ENCODE data around the gene SORBS1. TPM values are rescaled to one million over a fixed set of nuclear protein-coding genes. Genes with fewer than 3 reads are reported as not detected.

The SORBS1 gene
- polyA plus RNA-seq, 3 donors from 2014 or later: 0.33 to 1.8 (median 0.82) TPM

DNA sequence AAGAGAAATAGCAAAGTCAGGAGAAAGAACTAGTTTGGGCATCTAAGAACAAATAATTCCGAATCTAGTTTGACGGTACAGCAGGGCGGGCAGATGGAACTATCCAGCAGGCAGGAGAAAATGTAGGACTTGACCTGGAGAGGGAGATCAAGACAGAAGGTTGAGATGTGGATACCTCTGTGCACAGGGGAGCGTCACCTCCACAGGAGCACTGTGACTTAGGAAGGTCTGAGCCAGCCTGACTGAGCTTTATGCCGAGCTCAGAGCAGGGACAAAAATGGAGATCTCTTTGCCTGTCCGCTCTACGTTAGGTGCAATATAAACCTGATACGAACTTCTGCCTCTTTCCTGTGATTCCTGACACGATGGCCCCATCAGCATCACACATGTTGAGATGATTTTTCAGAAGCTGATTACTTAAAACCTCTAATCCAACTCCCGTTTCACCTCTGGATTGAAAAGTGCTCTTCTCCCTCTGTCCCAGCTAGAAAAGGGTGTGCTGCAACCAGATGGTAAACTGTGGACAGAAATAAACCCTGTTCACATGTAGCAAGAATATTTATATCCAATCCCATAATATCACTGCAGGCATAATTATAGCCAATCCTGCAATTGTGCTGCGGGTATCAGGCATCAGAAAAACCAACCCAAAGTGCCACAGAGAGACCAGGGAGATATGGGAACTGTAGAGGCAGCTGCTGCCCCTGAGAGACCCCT, 13.6 kb upstream of the SORBS1 start:
- peaks cover 2 to 10% (median 6%) of the 10 kb centered on the region in 3 donors for H3K27me3 Mint-ChIP-seq (ENCODE audit: low read depth in 3 of 3)
- H3K27ac Mint-ChIP-seq: no peak overlapping the region
- no peak for DNase-seq
- H3K4me3 Mint-ChIP-seq: no peak overlapping the region
- no peaks in the 10 kb centered on the region for H3K36me3 Mint-ChIP-seq
- no peaks in the 10 kb centered on the region for H3K4me1 Mint-ChIP-seq
- no peaks in the 10 kb centered on the region for H3K9me3 Mint-ChIP-seq

DNA sequence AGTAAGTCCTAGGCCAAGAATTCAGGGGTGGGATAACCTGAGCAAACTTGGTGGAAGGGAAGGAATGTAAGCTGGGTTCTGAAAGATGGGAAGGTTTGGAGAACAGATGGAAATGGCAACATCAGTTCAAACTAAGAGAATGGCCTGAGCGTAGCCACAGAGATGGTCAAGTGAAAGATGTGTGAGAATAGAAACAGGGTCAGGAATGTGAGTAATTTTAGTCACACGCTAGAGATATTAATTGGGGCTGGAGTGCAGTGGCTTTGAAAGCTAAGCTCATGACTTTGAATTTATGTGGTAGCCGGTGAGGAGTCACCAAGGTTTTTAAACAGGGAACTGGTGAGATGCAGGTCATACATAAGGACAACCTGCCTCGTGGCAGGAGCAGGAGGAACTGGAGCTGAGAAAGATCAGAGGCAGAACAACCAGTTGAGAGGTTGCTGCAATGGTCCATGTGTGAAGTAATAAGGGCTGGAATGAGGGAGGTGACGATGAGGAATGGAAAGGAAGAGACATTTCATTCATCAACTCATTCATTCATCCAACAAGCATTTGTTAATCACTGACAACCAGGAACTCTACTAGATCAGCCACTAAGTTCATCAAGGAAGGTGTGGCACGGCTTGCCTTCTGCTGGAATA, 12.9 kb upstream of the SORBS1 start:
- Mint-ChIP-seq H3K4me1 (no peaks in the 10 kb centered on the region), H3K27ac (no peak overlapping the region), H3K4me3 (no peak overlapping the region)

DNA sequence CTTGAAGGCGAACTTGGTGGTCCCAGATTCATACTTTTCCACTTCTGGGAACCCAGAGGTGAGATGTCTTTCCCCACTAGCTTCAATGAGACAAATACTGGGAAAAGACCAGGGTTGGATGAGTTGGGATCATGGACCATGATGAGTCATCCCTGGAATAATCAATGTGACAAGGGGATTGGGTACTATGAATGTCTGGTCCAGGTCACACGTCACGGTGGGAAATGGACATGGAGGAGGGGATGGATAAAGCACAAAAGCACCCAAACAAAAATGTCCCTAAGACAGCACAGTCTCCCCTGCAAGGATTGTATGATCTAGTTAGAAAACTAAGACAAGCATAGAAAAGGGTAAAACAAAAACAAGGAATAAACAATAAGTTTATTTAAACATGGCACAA, 12.4 kb upstream of the SORBS1 start:
- Mint-ChIP-seq H3K27ac (no peak overlapping the region), H3K36me3 (no peaks in the 10 kb centered on the region), H3K9me3 (no peaks in the 10 kb centered on the region), H3K4me3 (no peak overlapping the region), H3K4me1 (no peaks in the 10 kb centered on the region), H3K27me3 (ENCODE audit: low read depth in 3 of 3) (peaks cover 2 to 10% (median 3%) of the 10 kb centered on the region in 3 donors)
- DNase-seq: no peak

More for the DNA sequence above, 12.9 kb upstream of the SORBS1 start:
- Mint-ChIP-seq H3K27me3 (ENCODE audit: low read depth in 3 of 3) (peaks cover 2 to 10% (median 3%) of the 10 kb centered on the region in 3 donors), H3K36me3 (no peaks in the 10 kb centered on the region), H3K9me3 (no peaks in the 10 kb centered on the region)
- DNase-seq: no peak

DNA sequence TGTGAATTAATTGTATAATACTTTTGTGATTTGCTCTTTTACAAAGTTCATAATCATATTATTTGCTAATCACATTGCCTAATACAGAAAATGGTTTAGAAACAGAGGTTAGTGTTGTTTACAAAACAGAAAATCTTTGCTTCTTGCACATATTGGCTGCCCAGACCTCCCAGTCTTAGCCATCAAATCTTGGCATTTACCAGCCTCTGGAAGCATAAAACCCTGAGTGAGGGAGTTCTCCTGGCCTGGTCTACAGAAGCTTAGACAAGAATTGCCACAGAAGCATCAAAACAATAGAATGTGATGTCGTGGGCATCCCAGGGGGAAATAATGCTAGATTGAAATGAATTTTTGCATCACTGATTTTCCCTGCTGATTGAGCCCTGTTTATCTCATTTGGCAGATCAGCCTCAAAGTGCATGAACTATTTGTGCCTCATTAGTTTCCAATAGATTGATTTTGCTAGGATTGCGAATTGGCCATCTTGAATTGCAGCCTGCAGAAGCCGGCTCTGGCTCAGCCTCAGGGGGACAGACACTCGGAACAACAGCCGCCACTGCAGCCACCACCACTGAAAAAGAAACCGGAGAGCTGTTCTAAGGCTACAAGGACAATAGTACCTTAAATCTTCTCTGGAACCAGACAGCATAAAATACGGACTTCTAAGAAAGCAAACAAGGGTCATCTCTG, 11.1 kb upstream of the SORBS1 start:
- DNase-seq: no peak
- H3K36me3 Mint-ChIP-seq: no peaks in the 10 kb centered on the region
- H3K4me3 Mint-ChIP-seq: no peak overlapping the region
- H3K27ac Mint-ChIP-seq: no peak overlapping the region
- peaks cover 2 to 10% (median 3%) of the 10 kb centered on the region in 3 donors for H3K27me3 Mint-ChIP-seq (ENCODE audit: low read depth in 3 of 3)
- no peaks in the 10 kb centered on the region for H3K9me3 Mint-ChIP-seq
- no peaks in the 10 kb centered on the region for H3K4me1 Mint-ChIP-seq

DNA sequence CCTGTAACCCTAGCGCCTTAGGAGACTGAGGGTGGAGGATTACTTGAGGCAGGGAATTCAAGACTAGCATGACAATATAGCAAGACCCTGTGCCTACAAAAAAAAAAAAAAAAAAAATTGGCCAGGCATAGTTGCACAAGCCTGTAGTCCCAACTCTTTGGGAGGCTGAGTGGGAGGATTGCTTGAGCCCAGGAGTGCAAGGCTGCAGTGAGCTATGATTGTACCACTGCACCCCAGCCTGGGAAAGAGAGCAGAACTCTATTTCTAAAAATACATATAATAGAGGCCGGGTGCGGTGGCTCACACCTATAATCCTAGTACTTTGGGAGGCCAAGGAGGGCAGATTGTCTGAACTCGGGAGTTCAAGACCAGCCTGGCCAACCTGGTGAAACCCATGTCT, 10.2 kb upstream of the SORBS1 start:
- H3K4me1 Mint-ChIP-seq: no peaks in the 10 kb centered on the region
- no peaks in the 10 kb centered on the region for H3K36me3 Mint-ChIP-seq
- no peaks in the 10 kb centered on the region for H3K9me3 Mint-ChIP-seq
- DNase-seq: no peak
- H3K27me3 Mint-ChIP-seq (ENCODE audit: low read depth in 3 of 3): peaks cover 2 to 10% (median 3%) of the 10 kb centered on the region in 3 donors
- no peak overlapping the region for H3K27ac Mint-ChIP-seq
- H3K4me3 Mint-ChIP-seq: no peak overlapping the region

DNA sequence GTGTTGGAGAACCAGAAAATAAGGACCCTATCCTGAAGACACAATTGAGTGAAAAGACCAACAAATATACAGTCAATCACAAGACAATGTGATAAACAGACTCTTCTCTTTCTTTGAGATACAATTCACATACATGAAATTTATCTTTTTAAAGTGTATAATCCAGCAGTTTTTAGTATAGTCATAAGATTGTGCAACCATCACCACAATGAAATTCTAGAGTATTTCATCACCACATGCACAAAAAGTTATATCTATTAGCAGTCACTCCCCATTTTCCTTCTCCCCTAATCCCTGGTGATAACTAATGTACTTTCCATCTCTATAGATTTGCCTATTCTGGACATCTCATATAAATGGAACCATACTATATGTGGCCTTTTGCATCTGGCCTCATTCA, 8.2 kb upstream of the SORBS1 start:
- no peak overlapping the region for H3K27ac Mint-ChIP-seq
- no peaks in the 10 kb centered on the region for H3K36me3 Mint-ChIP-seq
- no peaks in the 10 kb centered on the region for H3K9me3 Mint-ChIP-seq
- H3K27me3 Mint-ChIP-seq (ENCODE audit: low read depth in 3 of 3): peaks cover 0 to 6% (median 3%) of the 10 kb centered on the region in 3 donors
- H3K4me1 Mint-ChIP-seq: no peaks in the 10 kb centered on the region
- DNase-seq: no peak
- H3K4me3 Mint-ChIP-seq: no peak overlapping the region

DNA sequence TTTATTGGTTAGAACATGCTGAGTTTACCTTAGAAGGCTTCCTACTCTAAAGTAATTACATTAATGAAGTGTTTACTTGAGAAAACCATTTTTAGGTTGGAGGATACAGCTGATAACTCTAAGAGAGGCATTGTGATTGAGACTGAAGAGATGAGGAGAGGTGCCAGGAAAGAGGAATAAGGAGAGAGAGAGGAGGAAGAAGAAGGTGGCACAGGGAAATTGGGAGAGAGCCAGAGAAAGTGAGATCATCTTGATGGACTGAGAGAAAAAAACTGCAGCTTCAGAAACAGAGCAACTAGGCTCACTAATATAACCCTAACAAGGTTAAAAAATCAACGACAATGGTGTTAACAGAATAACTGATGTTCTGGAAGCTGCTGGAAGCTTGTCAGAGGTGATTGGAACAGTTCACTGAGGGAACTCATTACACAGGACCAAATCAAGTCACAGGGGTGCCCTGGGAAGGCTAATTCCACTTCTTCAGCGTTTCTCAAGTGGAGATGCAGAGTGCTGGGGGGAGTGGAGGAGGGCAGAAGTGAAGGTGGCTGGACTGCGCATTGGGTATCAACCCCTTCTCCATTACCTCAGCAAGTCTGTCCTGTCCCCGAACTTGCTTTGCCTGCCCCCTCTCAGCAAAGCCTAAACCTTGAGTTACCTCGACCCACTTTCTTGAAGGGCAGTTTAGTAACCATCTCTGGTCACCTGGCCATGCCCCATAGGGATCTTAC, 6.9 kb upstream of the SORBS1 start:
- Mint-ChIP-seq H3K4me3 (no peak overlapping the region), H3K27ac (no peak overlapping the region), H3K36me3 (no peaks in the 10 kb centered on the region), H3K9me3 (no peaks in the 10 kb centered on the region), H3K4me1 (no peaks in the 10 kb centered on the region), H3K27me3 (ENCODE audit: low read depth in 3 of 3) (peaks cover 0 to 3% (median 2%) of the 10 kb centered on the region in 3 donors)
- no peak for DNase-seq

DNA sequence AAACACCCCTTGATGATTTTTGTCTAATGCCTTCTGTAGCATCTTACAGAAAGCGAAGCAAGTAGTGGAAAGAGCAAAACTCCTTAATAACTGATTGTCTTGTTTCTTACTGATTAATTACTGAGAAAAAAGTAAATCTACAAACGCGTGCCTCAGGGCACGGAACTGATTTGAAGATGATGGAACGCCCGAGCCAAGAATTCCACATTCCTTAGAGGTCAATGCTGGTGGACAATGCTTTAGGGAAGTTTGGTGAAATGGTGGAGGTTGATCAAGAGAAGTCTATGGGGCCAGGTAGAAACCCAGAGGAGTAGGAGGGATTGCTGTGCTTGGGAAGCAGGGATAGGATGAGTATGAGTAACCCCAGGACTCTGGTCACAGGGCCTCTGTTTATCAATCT, 5.0 kb upstream of the SORBS1 start:
- Mint-ChIP-seq H3K27ac (no peak overlapping the region), H3K4me1 (peaks cover 0 to 5% of the 10 kb centered on the region in 2 donors), H3K4me3 (no peak overlapping the region), H3K27me3 (ENCODE audit: low read depth in 3 of 3) (peaks cover 0 to 4% (median 0%) of the 10 kb centered on the region in 3 donors), H3K9me3 (no peaks in the 10 kb centered on the region), H3K36me3 (no peaks in the 10 kb centered on the region)
- DNase-seq: no peak

DNA sequence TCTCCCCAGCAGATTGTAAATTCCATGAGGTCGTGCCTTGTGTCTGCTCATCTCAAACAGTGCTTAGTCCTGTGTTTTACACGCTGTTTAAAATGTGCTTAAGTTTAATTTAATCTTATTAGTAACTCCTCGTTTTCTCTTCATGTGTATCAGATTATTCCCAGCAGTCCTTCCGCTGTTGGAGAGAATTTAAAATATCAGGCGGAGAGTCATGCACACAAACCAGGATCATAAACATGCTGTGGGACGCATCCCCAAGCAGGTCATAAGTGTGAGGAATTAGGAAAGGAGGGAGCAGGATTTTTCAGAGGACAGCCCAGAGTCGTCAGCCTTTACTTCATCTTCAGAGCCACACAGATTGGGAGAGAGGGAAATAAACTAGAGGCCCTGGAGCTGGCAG, 4.2 kb upstream of the SORBS1 start:
- Mint-ChIP-seq H3K36me3 (no peaks in the 10 kb centered on the region), H3K4me1 (peaks cover 6 to 9% of the 10 kb centered on the region in 2 donors), H3K9me3 (peaks cover 0 to 1% (median 0%) of the 10 kb centered on the region in 6 donors), H3K27ac (no peak overlapping the region), H3K27me3 (ENCODE audit: low read depth in 3 of 3) (peaks cover 0 to 4% (median 4%) of the 10 kb centered on the region in 3 donors), H3K4me3 (no peak overlapping the region)
- no peak for DNase-seq

DNA sequence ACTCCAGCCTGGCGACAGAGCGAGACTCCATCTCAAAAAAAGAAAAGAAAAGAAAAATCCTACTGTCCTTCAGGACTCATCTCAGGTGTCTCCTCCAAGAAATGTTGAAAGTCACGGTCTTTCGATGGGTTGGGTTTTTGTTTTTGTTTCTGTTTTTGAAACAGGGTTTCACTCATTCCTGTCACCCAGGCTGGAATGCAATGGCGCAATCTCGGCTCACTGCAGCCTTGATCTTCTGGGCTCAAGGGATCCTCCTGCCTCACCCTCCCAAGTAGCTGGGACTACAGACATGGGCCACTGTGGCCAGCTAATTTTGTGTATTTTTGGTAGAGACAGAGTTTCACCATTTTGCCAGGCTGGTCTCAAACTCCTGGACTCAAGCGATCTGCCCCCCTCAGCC, 3.1 kb upstream of the SORBS1 start:
- Mint-ChIP-seq H3K9me3 (peaks cover 0 to 1% (median 0%) of the 10 kb centered on the region in 6 donors), H3K4me1 (peaks cover 10 to 12% of the 10 kb centered on the region in 2 donors), H3K27me3 (ENCODE audit: low read depth in 3 of 3) (peaks cover 0 to 4% (median 2%) of the 10 kb centered on the region in 3 donors), H3K27ac (no peak overlapping the region), H3K4me3 (no peak overlapping the region), H3K36me3 (no peaks in the 10 kb centered on the region)
- no peak for DNase-seq

DNA sequence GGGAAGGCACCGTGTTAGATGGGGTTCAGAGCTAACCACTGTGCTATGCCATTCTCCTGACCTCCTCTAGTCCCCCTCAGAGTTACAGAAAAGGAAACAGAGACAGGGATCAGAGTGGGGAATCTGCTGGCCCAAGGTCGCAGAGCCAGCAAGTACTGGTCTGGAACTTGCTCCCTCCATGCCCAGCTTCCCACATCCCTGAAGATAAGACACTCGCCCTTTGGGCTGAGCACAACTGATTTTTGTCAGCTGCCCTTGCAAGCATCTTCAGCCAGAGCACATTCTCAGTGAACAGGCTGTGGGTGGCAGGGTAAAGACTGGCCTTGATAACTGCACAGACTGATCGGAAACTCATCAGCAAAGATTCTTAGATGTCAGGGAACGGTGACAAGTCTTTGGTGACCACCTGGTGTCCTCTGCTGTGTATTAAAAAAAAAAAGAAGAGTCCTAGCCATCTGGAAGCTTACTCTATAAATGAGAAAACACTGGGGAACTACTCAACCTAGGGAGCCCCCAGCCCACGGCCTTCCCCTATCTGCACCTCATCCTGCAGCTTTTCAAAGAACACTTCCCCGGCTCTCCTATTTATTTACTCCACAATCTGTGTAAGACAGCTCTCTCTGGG, 1.3 kb upstream of the SORBS1 start:
- Mint-ChIP-seq H3K27me3 (ENCODE audit: low read depth in 3 of 3) (peaks cover 0 to 4% (median 2%) of the 10 kb centered on the region in 3 donors), H3K4me3 (peak overlapping the region in 4 of 5 donors; percentile 84 to 100 (median 94)), H3K4me1 (peaks cover 10 to 12% of the 10 kb centered on the region in 2 donors), H3K36me3 (no peaks in the 10 kb centered on the region), H3K27ac (no peak overlapping the region), H3K9me3 (peaks cover 0 to 1% (median 0%) of the 10 kb centered on the region in 6 donors)
- DNase-seq: no peak

DNA sequence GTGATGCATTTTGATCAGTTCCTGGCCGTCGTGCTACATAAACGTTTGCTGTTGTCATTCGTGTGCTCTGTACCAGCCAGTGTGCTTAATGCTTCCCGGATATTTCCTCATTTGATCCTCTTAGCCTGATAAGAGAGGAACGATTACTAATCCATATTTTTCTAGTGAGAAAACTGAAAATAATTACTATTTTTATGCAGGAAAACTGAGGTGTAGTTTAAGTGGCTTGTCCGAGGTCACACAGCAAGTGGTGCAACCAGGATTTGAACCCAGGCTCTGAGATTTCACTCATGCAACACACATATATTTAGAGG, 650 bp upstream of the SORBS1 start:
- Mint-ChIP-seq H3K36me3 (no peaks in the 10 kb centered on the region), H3K9me3 (peaks cover 0 to 1% (median 0%) of the 10 kb centered on the region in 6 donors), H3K4me1 (peaks cover 10 to 12% of the 10 kb centered on the region in 2 donors), H3K27me3 (ENCODE audit: low read depth in 3 of 3) (peaks cover 0 to 4% (median 2%) of the 10 kb centered on the region in 3 donors), H3K4me3 (peak overlapping the region; percentile 84 to 100 (median 90)), H3K27ac (peak overlapping the region in 3 of 6 donors; percentile 8 to 89 (median 49))
- DNase-seq: no peak
